H1 (cell line): ENCODE results near the gene PRODH2. TPM values are rescaled to one million over a fixed set of nuclear protein-coding genes. Genes with fewer than 3 reads are reported as not detected.
A peak's percentile ranks its signal among the peaks of the same experiment; 100 is the strongest.

ENCODE experiments used
- BACH1 ChIP-seq: IDR thresholded peaks from 2 replicates; pipeline ENCODE4 v1.6.1; 2012; ENCODE audit warnings: low read length, improper control_type of control experiment
- BCL11A ChIP-seq, 2 experiments: IDR thresholded peaks; one replicate each; pipeline ENCODE4 v1.6.1; 2011; ENCODE audit warnings: low read depth in 2 of 2, low read length in 2 of 2, mild to moderate bottlenecking in 2 of 2
- BRCA1 ChIP-seq: IDR thresholded peaks from 2 replicates; pipeline ENCODE4 v1.6.1; 2012; ENCODE audit warnings: low read depth, low read length, improper control_type of control experiment
- CTBP2 ChIP-seq: IDR thresholded peaks from 2 replicates; pipeline ENCODE4 v1.7.0; 2011; ENCODE audit warnings: borderline replicate concordance, mild to moderate bottlenecking, moderate library complexity, mixed read lengths, low read length; ENCODE audit not compliant: insufficient read depth, insufficient read length
- EZH2 ChIP-seq: fragments of 200-600 bp; sonication (generic); IDR thresholded peaks from 2 replicates; pipeline ENCODE4 v1.7.1; 2012; ENCODE audit warnings: low read depth, mild to moderate bottlenecking, moderate library complexity, low read length, inconsistent platforms; ENCODE audit not compliant: severe bottlenecking
- HDAC2 ChIP-seq, 2 experiments: fragments of 300-600 bp in 1 of 2; sonication (generic) in 1 of 2; IDR thresholded peaks; 2 replicates each; pipeline ENCODE4 v1.6.1; 2011 to 2012; ENCODE audit warnings: low read depth in 2 of 2, low read length in 2 of 2, mild to moderate bottlenecking in 2 of 2, moderate library complexity in 2 of 2, borderline replicate concordance in 1 of 2, inconsistent platforms in 1 of 2
- JUN ChIP-seq: IDR thresholded peaks from 2 replicates; pipeline ENCODE4 v1.6.1; 2011; ENCODE audit warnings: low read depth, mild to moderate bottlenecking, improper control_type of control experiment, low read length
- JUND ChIP-seq: IDR thresholded peaks from 2 replicates; pipeline ENCODE4 v1.6.1; 2011; ENCODE audit warnings: mild to moderate bottlenecking, improper control_type of control experiment, low read length
- KDM1A ChIP-seq: fragments of 200-600, 300-600 bp; sonication (generic); IDR thresholded peaks from 2 replicates; pipeline ENCODE4 v1.7.1; 2016; ENCODE audit warnings: mild to moderate bottlenecking, low read length, borderline replicate concordance
- KDM4A ChIP-seq: IDR thresholded peaks from one replicate; pipeline ENCODE4 v1.7.1; 2012; ENCODE audit warnings: low read depth, mild to moderate bottlenecking, moderate library complexity, low read length, inconsistent platforms; ENCODE audit not compliant: severe bottlenecking
- KDM5A ChIP-seq: fragments of 200-600 bp; IDR thresholded peaks from 2 replicates; pipeline ENCODE4 v1.7.1; 2012; ENCODE audit warnings: mild to moderate bottlenecking, low read length, inconsistent platforms, mixed read lengths
- MAFK ChIP-seq: IDR thresholded peaks from 2 replicates; pipeline ENCODE4 v1.6.1; 2012; ENCODE audit warnings: low read depth, mild to moderate bottlenecking, improper control_type of control experiment, low read length
- PHF8 ChIP-seq: fragments of 200-600 bp; sonication (generic); conservative IDR thresholded peaks from 2 replicates; pipeline ENCODE4 v1.7.1; 2012; ENCODE audit warnings: low read depth, mild to moderate bottlenecking, inconsistent platforms, low read length, moderate library complexity
- POU5F1 ChIP-seq: IDR thresholded peaks from 2 replicates; pipeline ENCODE4 v1.6.1; 2011; ENCODE audit warnings: low read depth, mild to moderate bottlenecking, low read length, moderate library complexity
- RFX5 ChIP-seq: IDR thresholded peaks from 2 replicates; pipeline ENCODE4 v1.6.1; 2011; ENCODE audit warnings: low read depth, low read length, improper control_type of control experiment, borderline replicate concordance
- RNF2 ChIP-seq: fragments of 200-900, 300-1000 bp; sonication (generic); IDR thresholded peaks from 2 replicates; pipeline ENCODE4 v1.7.1; 2016; ENCODE audit warnings: borderline replicate concordance, low read depth, mild to moderate bottlenecking, antibody characterized with exemption, low read length; ENCODE audit not compliant: poor library complexity, severe bottlenecking; ENCODE audit errors: missing control alignments
- SIN3A ChIP-seq, 2 experiments: IDR thresholded peaks in 1 of 2; conservative IDR thresholded peaks in 1 of 2; 2 replicates each; pipeline ENCODE4 v1.6.1; 2011 to 2012; ENCODE audit warnings: low read length in 2 of 2, improper control_type of control experiment in 1 of 2, low read depth in 1 of 2, mild to moderate bottlenecking in 1 of 2
- SP2 ChIP-seq: IDR thresholded peaks from 2 replicates; pipeline ENCODE4 v1.6.1; 2012; ENCODE audit warnings: mild to moderate bottlenecking, low read length, inconsistent platforms
- SUZ12 ChIP-seq: fragments of 200-600 bp; sonication (generic); IDR thresholded peaks from 2 replicates; pipeline ENCODE4 v1.6.1; 2012; ENCODE audit warnings: mild to moderate bottlenecking, inconsistent platforms, low read length, moderate library complexity, mixed read lengths
- TAF7 ChIP-seq: optimal IDR thresholded peaks from 2 replicates; pipeline ENCODE3; 2011; ENCODE audit warnings: low read depth, mild to moderate bottlenecking, inconsistent platforms, low read length, moderate library complexity, borderline replicate concordance
- TBP ChIP-seq: IDR thresholded peaks from 2 replicates; pipeline ENCODE4 v1.6.1; 2011; ENCODE audit warnings: low read depth, low read length, improper control_type of control experiment
- USF2 ChIP-seq: IDR thresholded peaks from 2 replicates; pipeline ENCODE4 v1.6.1; 2011; ENCODE audit warnings: low read length, improper control_type of control experiment
- polyA plus RNA-seq, 7 experiments: library from polyadenylated mRNA; depleted of rRNA in 3 of 7; stranded (reverse) in 5 of 7; unstranded in 2 of 7; fragments of >200 nt in 5 of 7; fragments of 200-250 nt in 2 of 7; gene quantifications; 1 replicate in 5 of 7; 2 replicates in 1 of 7; 4 replicates in 1 of 7; pipeline versions ENCODE4 v1.2.1 to v1.2.3, GENCODE V29; 2011 to 2013; ENCODE audit warnings: missing spikeins in 2 of 7, mixed read lengths in 2 of 7
- total RNA-seq: library from RNA; stranded (reverse); fragmentation: NEBNext Ultra II Directional; extraction: Animal tissue kit (Norgen Biotek cat#: 25700); gene quantifications from 2 replicates; pipeline ENCODE4 v1.2.1, GENCODE V29; 2021

The PRODH2 gene
- total and polyA plus RNA-seq, 2 of the 8 experiments (the other 6 are each of a cell fraction or from before 2014, with no cell fraction given) = not detected

GRCh38 chr19:35856546-35857149 lies 44.0 kb upstream of the PRODH2 start, which contains the start of gene KIRREL2 (continued):
- no peak for TF ChIP-seq RNF2
- no peak for TF ChIP-seq TBP
- TF ChIP-seq JUND = no peak
- TF ChIP-seq SIN3A (conservative IDR thresholded peaks at IDR 0.05 in 1 of 2, IDR thresholded peaks at IDR 0.05 in 1 of 2; ENCODE audit: low read depth in 1 of 2, low read length in 2 of 2) = peak; percentile 17 to 57; a peak in 1 of 4 replicates
- TF ChIP-seq RFX5 = no peak
- TF ChIP-seq EZH2 = no peak
- TF ChIP-seq BACH1 = no peak
- TF ChIP-seq MAFK = no peak
- no peak; the same call in none of the 2 replicates for TF ChIP-seq SUZ12
- no peak for TF ChIP-seq SP2
- no peak for TF ChIP-seq BCL11A (IDR thresholded peaks at IDR 0.05; ENCODE audit: low read depth in 2 of 2, low read length in 2 of 2)
- TF ChIP-seq KDM4A = peak; percentile 94
- TF ChIP-seq KDM5A = no peak
- no peak for TF ChIP-seq TAF7
- no peak for TF ChIP-seq KDM1A
- TF ChIP-seq PHF8 = 0 out of 2 replicates have a peak, but pooled peaks have one; percentile 35
- TF ChIP-seq HDAC2 (IDR thresholded peaks at IDR 0.05; ENCODE audit: borderline replicate concordance in 1 of 2, low read depth in 2 of 2, low read length in 2 of 2) = peak in 1 of 2 experiments; percentile 88; a peak in 1 of 4 replicates
- no peak for TF ChIP-seq POU5F1
- no peak for TF ChIP-seq BRCA1
- no peak for TF ChIP-seq JUN
- TF ChIP-seq USF2 = no peak
- peak; percentile 73 for TF ChIP-seq CTBP2
